MV-4-11 (cell line): ENCODE results near the gene KRT39.

Experiments
- DNase-seq: peaks from one replicate; lab custom pipeline; 2025; lab: John Stamatoyannopoulos, UW

Gene KRT39

GRCh38 chr17:40980117-40980516 lies 13.4 kb upstream of the KRT39 start:
- DNase-seq, result no peak

- DNase-seq, result no peak
Measured at GRCh38 chr17:40978575-40979151, 11.9 kb upstream of the KRT39 start.

GRCh38 chr17:40975516-40975915 lies 8.8 kb upstream of the KRT39 start:
- DNase-seq, result no peak

GRCh38 chr17:40974366-40974765 lies 7.6 kb upstream of the KRT39 start:
- DNase-seq, result no peak

GRCh38 chr17:40967582-40967981 lies 834 bp upstream of the KRT39 start:
- DNase-seq, result no peak

GRCh38 chr17:40963838-40964237 lies 2.9 kb downstream of the KRT39 start:
- DNase-seq, result peak; percentile 2

- no peak for DNase-seq
Measured at GRCh38 chr17:40962059-40962561, 4.6 kb downstream of the KRT39 start.

- DNase-seq, result no peak
Measured at GRCh38 chr17:40961591-40961990, 5.2 kb downstream of the KRT39 start.

GRCh38 chr17:40960144-40960543 lies 6.6 kb downstream of the KRT39 start:
- DNase-seq, result no peak

GRCh38 chr17:40958086-40958953 lies 8.4 kb downstream of the KRT39 start:
- DNase-seq, result no peak

GRCh38 chr17:40956401-40957254 lies 10.1 kb downstream of the KRT39 start:
- peak; percentile 35 for DNase-seq

GRCh38 chr17:40953881-40954280 lies 12.9 kb downstream of the KRT39 start:
- DNase-seq, result no peak

- DNase-seq, result peak; percentile 61
Measured at GRCh38 chr17:40952661-40953060, 14.1 kb downstream of the KRT39 start.

GRCh38 chr17:40952154-40952553 lies 14.6 kb downstream of the KRT39 start:
- DNase-seq, result no peak

GRCh38 chr17:40951011-40951622 lies 15.6 kb downstream of the KRT39 start:
- DNase-seq, result no peak

- DNase-seq, result no peak
Measured at GRCh38 chr17:40950176-40950575, 16.6 kb downstream of the KRT39 start.

GRCh38 chr17:40949418-40949817 lies 17.3 kb downstream of the KRT39 start:
- no peak for DNase-seq

GRCh38 chr17:40947929-40948328 lies 18.8 kb downstream of the KRT39 start:
- no peak for DNase-seq

GRCh38 chr17:40945414-40945813 lies 21.3 kb downstream of the KRT39 start:
- DNase-seq, result no peak

GRCh38 chr17:40944531-40944930 lies 22.2 kb downstream of the KRT39 start:
- DNase-seq, result no peak

- no peak for DNase-seq
Measured at GRCh38 chr17:40942553-40942952, 24.2 kb downstream of the KRT39 start.

- DNase-seq, result no peak
Measured at GRCh38 chr17:40940266-40940665, 26.5 kb downstream of the KRT39 start.
